H1 (cell line): ENCODE data around the gene CCL4. TPM values are rescaled to one million over a fixed set of nuclear protein-coding genes. Genes with fewer than 3 reads are reported as not detected.

ENCODE experiments used
- CTCF ChIA-PET: fragments of 300-600 bp; sonication (Branson Sonifier 250); formaldehyde crosslinking; loops from one replicate; lab custom pipeline; 2021; ENCODE audit not compliant: partially characterized antibody; lab: Charles Lee
- POLR2A ChIA-PET: fragments of 300-600 bp; sonication (Branson Sonifier 250); formaldehyde crosslinking; loops from one replicate; lab custom pipeline; 2021; ENCODE audit warnings: inconsistent platforms; ENCODE audit not compliant: partially characterized antibody; lab: Charles Lee
- DNase-seq, 2 experiments: peaks; one replicate each; pipeline versions ENCODE4 v3.0.0 to v3.0.0-alpha.2; 2010 to 2022; ENCODE audit warnings: low spot score in 2 of 2, low read depth in 1 of 2, mixed read lengths in 1 of 2
- FAIRE-seq: peaks from 2 replicates; lab custom pipeline; 2011; peaks lifted over from hg19 to GRCh38; lab: Jason Lieb, UNC
- H2AFZ ChIP-seq: 2 replicates; pipeline ENCODE4 v1.8.1; 2012; ENCODE audit warnings: low read length, inconsistent platforms
- H2AK5ac ChIP-seq: 2 replicates; pipeline ENCODE4 v1.6.1; 2013; ENCODE audit warnings: low read depth, low read length
- H2BK120ac ChIP-seq: replicated peaks from 2 replicates; pipeline ENCODE3; 2013; ENCODE audit warnings: low read depth, low read length, inconsistent platforms
- H2BK12ac ChIP-seq: 2 replicates; pipeline ENCODE4 v1.6.1; 2013; ENCODE audit warnings: low read depth, low read length
- H2BK15ac ChIP-seq: 2 replicates; pipeline ENCODE4 v1.6.1; 2013; ENCODE audit warnings: low read length
- H2BK20ac ChIP-seq: 2 replicates; pipeline ENCODE4 v1.6.1; 2013; ENCODE audit warnings: low read length
- H2BK5ac ChIP-seq: 2 replicates; pipeline ENCODE4 v1.6.1; 2013; ENCODE audit warnings: low read depth, low read length
- H3K14ac ChIP-seq: 2 replicates; pipeline ENCODE4 v1.6.1; 2013; ENCODE audit warnings: inconsistent platforms; ENCODE audit not compliant: insufficient read length
- H3K18ac ChIP-seq: 2 replicates; pipeline ENCODE4 v1.6.1; 2013; ENCODE audit warnings: low read length; ENCODE audit errors: extremely low read depth
- H3K23ac ChIP-seq: 2 replicates; pipeline ENCODE4 v1.6.1; 2013; ENCODE audit warnings: inconsistent platforms; ENCODE audit not compliant: insufficient read length
- H3K23me2 ChIP-seq: 2 replicates; pipeline ENCODE4 v1.6.1; 2013; ENCODE audit warnings: low read depth, low read length
- H3K27ac ChIP-seq: 2 replicates; pipeline ENCODE4 v1.6.1; 2011; ENCODE audit warnings: low read depth, low read length, inconsistent platforms
- H3K27me3 ChIP-seq, 4 experiments: replicated peaks in 1 of 4; 1 replicate in 1 of 4; 2 replicates in 3 of 4; pipeline versions ENCODE4 v1.6.1 to v1.8.1; 2011 to 2013; ENCODE audit warnings: low read length in 3 of 4, mild to moderate bottlenecking in 3 of 4, inconsistent platforms in 2 of 4, mixed read lengths in 2 of 4, moderate library complexity in 1 of 4; ENCODE audit not compliant: control insufficient read depth in 3 of 4, insufficient read depth in 3 of 4; ENCODE audit errors: extremely low read depth in 1 of 4
- H3K36me3 ChIP-seq, 4 experiments: 2 replicates each; pipeline versions ENCODE4 v1.6.1 to v1.8.1; 2011 to 2013; ENCODE audit warnings: mild to moderate bottlenecking in 4 of 4, low read length in 3 of 4, moderate library complexity in 2 of 4, control low read depth in 1 of 4, inconsistent platforms in 1 of 4; ENCODE audit not compliant: insufficient read depth in 4 of 4, control insufficient read depth in 2 of 4
- H3K4ac ChIP-seq: replicated peaks from 2 replicates; pipeline ENCODE3; 2013; ENCODE audit warnings: low read length, low read depth, mixed read lengths, inconsistent platforms; ENCODE audit not compliant: insufficient read length
- H3K4me1 ChIP-seq, 4 experiments: replicated peaks in 1 of 4; 1 replicate in 1 of 4; 2 replicates in 3 of 4; pipeline versions ENCODE4 v1.6.1 to v1.8.1; 2011 to 2013; ENCODE audit warnings: low read length in 3 of 4, inconsistent platforms in 2 of 4, mixed read lengths in 1 of 4; ENCODE audit not compliant: insufficient read depth in 4 of 4, control insufficient read depth in 3 of 4
- H3K4me2 ChIP-seq, 2 experiments: 2 replicates each; pipeline versions ENCODE4 v1.6.1 to v1.8.1; 2011 to 2013; ENCODE audit warnings: low read depth in 2 of 2, low read length in 2 of 2, control low read depth in 1 of 2, inconsistent platforms in 1 of 2, mild to moderate bottlenecking in 1 of 2; ENCODE audit not compliant: insufficient read depth in 1 of 2
- H3K4me3 ChIP-seq, 4 experiments: fragments of 200-600, 300-600 bp in 1 of 4; sonication (generic), shearing (Covaris generic), sonication (Bioruptor Twin) in 1 of 4; 2 replicates each; pipeline versions ENCODE4 v1.5.1 to v1.8.1; 2011 to 2016; ENCODE audit warnings: low read length in 4 of 4, low read depth in 3 of 4, control low read depth in 2 of 4, inconsistent platforms in 2 of 4, mild to moderate bottlenecking in 2 of 4, mixed read lengths in 1 of 4, moderate library complexity in 1 of 4; ENCODE audit not compliant: insufficient read depth in 2 of 4; ENCODE audit errors: extremely low read depth in 1 of 4
- H3K56ac ChIP-seq: replicated peaks from 2 replicates; pipeline ENCODE3; 2013; ENCODE audit warnings: low read depth, mild to moderate bottlenecking, mixed read lengths, low read length, inconsistent platforms; ENCODE audit not compliant: insufficient read length
- H3K79me1 ChIP-seq: 2 replicates; pipeline ENCODE4 v1.6.1; 2013; ENCODE audit warnings: low read depth, low read length, control low read depth
- H3K79me2 ChIP-seq, 2 experiments: 2 replicates each; pipeline versions ENCODE4 v1.6.1 to v1.8.1; 2012 to 2013; ENCODE audit warnings: low read length in 2 of 2, mild to moderate bottlenecking in 2 of 2, inconsistent platforms in 1 of 2; ENCODE audit not compliant: insufficient read depth in 2 of 2, control insufficient read depth in 1 of 2
- H3K9ac ChIP-seq, 4 experiments: replicated peaks in 1 of 4; 1 replicate in 1 of 4; 2 replicates in 3 of 4; pipeline versions ENCODE4 v1.6.1 to v1.8.1; 2011 to 2013; ENCODE audit warnings: low read depth in 3 of 4, low read length in 3 of 4, control low read depth in 2 of 4, mild to moderate bottlenecking in 2 of 4, moderate library complexity in 2 of 4, inconsistent platforms in 1 of 4; ENCODE audit errors: extremely low read depth in 1 of 4
- H3K9me3 ChIP-seq, 2 experiments: 2 replicates each; pipeline versions ENCODE4 v1.6.1 to v1.8.1; 2012 to 2013; ENCODE audit warnings: mild to moderate bottlenecking in 2 of 2, moderate library complexity in 2 of 2, control low read depth in 1 of 2, inconsistent platforms in 1 of 2, low read depth in 1 of 2, low read length in 1 of 2, mixed read lengths in 1 of 2; ENCODE audit not compliant: insufficient read depth in 2 of 2
- H4K20me1 ChIP-seq, 2 experiments: replicated peaks in 1 of 2; 2 replicates each; pipeline versions ENCODE3 to v1.8.1; 2011 to 2013; ENCODE audit warnings: inconsistent platforms in 2 of 2, low read length in 2 of 2, mild to moderate bottlenecking in 1 of 2; ENCODE audit not compliant: insufficient read depth in 2 of 2, control insufficient read depth in 1 of 2
- H4K5ac ChIP-seq: 2 replicates; pipeline ENCODE4 v1.6.1; 2013; ENCODE audit warnings: low read length, low read depth, mixed read lengths, inconsistent platforms; ENCODE audit not compliant: insufficient read length
- H4K8ac ChIP-seq: 2 replicates; pipeline ENCODE4 v1.8.0; 2013; ENCODE audit warnings: mild to moderate bottlenecking, moderate library complexity, low read length, inconsistent platforms; ENCODE audit not compliant: insufficient read depth; ENCODE audit errors: extremely low read depth
- H4K91ac ChIP-seq: replicated peaks from 2 replicates; pipeline ENCODE3; 2013; ENCODE audit warnings: low read length, mixed read lengths, inconsistent platforms; ENCODE audit not compliant: insufficient read length
- ASH2L ChIP-seq: fragments of 200-600, 300-600 bp; sonication (generic); IDR thresholded peaks from one replicate; pipeline ENCODE4 v1.7.1; 2017; ENCODE audit warnings: low read length
- CBX8 ChIP-seq: fragments of 300-800, 300-1000 bp; sonication (generic); IDR thresholded peaks from 2 replicates; pipeline ENCODE4 v1.7.1; 2016; ENCODE audit warnings: low read depth, low read length, borderline replicate concordance
- CHD1 ChIP-seq: IDR thresholded peaks from 2 replicates; pipeline ENCODE4 v1.6.1; 2012; ENCODE audit warnings: low read depth, low read length, improper control_type of control experiment
- FOSL1 ChIP-seq: IDR thresholded peaks from 2 replicates; pipeline ENCODE4 v1.6.1; 2011; ENCODE audit warnings: mild to moderate bottlenecking, low read depth, low read length, moderate library complexity; ENCODE audit not compliant: insufficient read depth
- MAFK ChIP-seq: IDR thresholded peaks from 2 replicates; pipeline ENCODE4 v1.6.1; 2012; ENCODE audit warnings: low read depth, mild to moderate bottlenecking, improper control_type of control experiment, low read length
- PHF8 ChIP-seq: fragments of 200-600 bp; sonication (generic); conservative IDR thresholded peaks from 2 replicates; pipeline ENCODE4 v1.7.1; 2012; ENCODE audit warnings: low read depth, mild to moderate bottlenecking, inconsistent platforms, low read length, moderate library complexity
- POLR2AphosphoS5 ChIP-seq: IDR thresholded peaks from 2 replicates; pipeline ENCODE4 v1.6.1; 2011; ENCODE audit warnings: low read depth, low read length
- RAD21 ChIP-seq, 2 experiments: IDR thresholded peaks in 1 of 2; conservative IDR thresholded peaks in 1 of 2; 2 replicates each; pipeline ENCODE4 v1.6.1; 2011; ENCODE audit warnings: low read depth in 2 of 2, low read length in 2 of 2, improper control_type of control experiment in 1 of 2, inconsistent platforms in 1 of 2, mild to moderate bottlenecking in 1 of 2, moderate library complexity in 1 of 2
- RNF2 ChIP-seq: fragments of 200-900, 300-1000 bp; sonication (generic); IDR thresholded peaks from 2 replicates; pipeline ENCODE4 v1.7.1; 2016; ENCODE audit warnings: borderline replicate concordance, low read depth, mild to moderate bottlenecking, antibody characterized with exemption, low read length; ENCODE audit not compliant: poor library complexity, severe bottlenecking; ENCODE audit errors: missing control alignments
- RXRA ChIP-seq: IDR thresholded peaks from 2 replicates; pipeline ENCODE4 v1.6.1; 2011; ENCODE audit warnings: low read depth, mild to moderate bottlenecking, low read length, moderate library complexity; ENCODE audit not compliant: insufficient read depth
- SIN3A ChIP-seq, 2 experiments: IDR thresholded peaks in 1 of 2; conservative IDR thresholded peaks in 1 of 2; 2 replicates each; pipeline ENCODE4 v1.6.1; 2011 to 2012; ENCODE audit warnings: low read length in 2 of 2, improper control_type of control experiment in 1 of 2, low read depth in 1 of 2, mild to moderate bottlenecking in 1 of 2
- SIX5 ChIP-seq: IDR thresholded peaks from 2 replicates; pipeline ENCODE4 v1.6.1; 2011; ENCODE audit warnings: mild to moderate bottlenecking, low read depth, low read length
- SP4 ChIP-seq: IDR thresholded peaks from 2 replicates; pipeline ENCODE4 v1.6.1; 2012; ENCODE audit warnings: low read length, inconsistent platforms
- YY1 ChIP-seq: IDR thresholded peaks from 2 replicates; pipeline ENCODE4 v1.6.1; 2011; ENCODE audit warnings: low read depth, mild to moderate bottlenecking, low read length
- whole genome bisulfite sequencing, 2 experiments: shearing (Covaris generic) in 1 of 2; methylation state at CpG; one replicate each; pipeline versions ENCODE4 v1.1.6 to v1.1.7; 2013 to 2015; ENCODE audit warnings: low lambda C conversion rate in 2 of 2, mixed read lengths in 2 of 2, inconsistent platforms in 1 of 2, low coverage in 1 of 2, missing lambda C conversion rate in 1 of 2; ENCODE audit not compliant: insufficient replicate concordance in 2 of 2, insufficient coverage in 1 of 2, insufficient read length in 1 of 2; ENCODE audit errors: extremely low coverage in 1 of 2, missing lambda C conversion rate in 1 of 2; 5-methylcytosine and 5-hydroxymethylcytosine counted together
- polyA plus RNA-seq, 7 experiments: library from polyadenylated mRNA; depleted of rRNA in 3 of 7; stranded (reverse) in 5 of 7; unstranded in 2 of 7; fragments of >200 nt in 5 of 7; fragments of 200-250 nt in 2 of 7; gene quantifications; 1 replicate in 5 of 7; 2 replicates in 1 of 7; 4 replicates in 1 of 7; pipeline versions ENCODE4 v1.2.1 to v1.2.3, GENCODE V29; 2011 to 2013; ENCODE audit warnings: missing spikeins in 2 of 7, mixed read lengths in 2 of 7
- total RNA-seq: library from RNA; stranded (reverse); fragmentation: NEBNext Ultra II Directional; extraction: Animal tissue kit (Norgen Biotek cat#: 25700); gene quantifications from 2 replicates; pipeline ENCODE4 v1.2.1, GENCODE V29; 2021

Gene CCL4
- total and polyA plus RNA-seq, 2 of the 8 experiments (the other 6 are each of a cell fraction or from before 2014, with no cell fraction given), result not detected

DNA sequence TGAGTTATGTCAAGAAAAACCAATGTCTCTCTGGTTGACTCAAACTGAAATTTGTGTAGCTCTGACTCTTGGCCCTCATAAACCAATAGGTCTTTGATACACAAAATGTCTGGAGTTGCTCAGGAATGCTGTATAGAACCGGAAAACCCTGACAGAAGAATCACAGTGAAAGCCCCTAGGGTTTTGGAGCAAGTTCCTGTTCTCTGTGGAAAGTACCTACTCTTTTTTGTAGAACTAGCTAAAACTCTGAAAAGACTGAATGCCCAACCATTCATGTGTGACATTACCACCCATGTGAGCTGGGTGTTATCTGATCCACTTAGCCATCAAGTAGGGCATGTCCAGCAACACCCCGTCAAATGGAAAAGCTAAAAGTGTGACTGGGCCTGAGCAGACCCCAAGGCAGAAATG lies 28.8 kb downstream of the CCL4 start:
- H3K79me2 ChIP-seq, result no peaks in the 10 kb centered on the region
- H4K5ac ChIP-seq, result no peak overlapping the region
- no peak overlapping the region for H3K27ac ChIP-seq
- H4K8ac ChIP-seq, result no peak overlapping the region
- H2BK120ac ChIP-seq, result no peak overlapping the region
- DNase-seq, result no peak
- no peak overlapping the region for H4K91ac ChIP-seq
- 85% methylated on average over 2 of the region's 2 CpGs; no CpG with 5 or more reads in 1 of the 2 experiments for WGBS, 2 experiments
- H3K14ac ChIP-seq, result no peak overlapping the region
- no peaks in the 10 kb centered on the region for H4K20me1 ChIP-seq
- no peaks in the 10 kb centered on the region for H3K9me3 ChIP-seq
- TF ChIP-seq CBX8 (no peak), MAFK (no peak), CHD1 (no peak), RNF2 (no peak), YY1 (no peak), FOSL1 (no peak), PHF8 (no peak), SP4 (no peak), POLR2AphosphoS5 (no peak), ASH2L (no peak), RAD21 (IDR thresholded peaks at IDR 0.05 in 1 of 2, conservative IDR thresholded peaks at IDR 0.05 in 1 of 2; ENCODE audit: low read depth in 2 of 2, low read length in 2 of 2) (no peak), RXRA (no peak), SIN3A (conservative IDR thresholded peaks at IDR 0.05 in 1 of 2, IDR thresholded peaks at IDR 0.05 in 1 of 2; ENCODE audit: low read depth in 1 of 2, low read length in 2 of 2) (no peak), SIX5 (no peak)
- no peaks in the 10 kb centered on the region for H3K4me1 ChIP-seq
- H2BK5ac ChIP-seq, result no peak overlapping the region
- no peak overlapping the region for H3K4ac ChIP-seq
- no peak overlapping the region for H2AK5ac ChIP-seq
- no peaks in the 10 kb centered on the region for H3K23me2 ChIP-seq
- no peak overlapping the region for H2BK12ac ChIP-seq
- no peak overlapping the region for H2BK20ac ChIP-seq
- no peak overlapping the region for H2AFZ ChIP-seq
- H2BK15ac ChIP-seq, result no peak overlapping the region
- H3K18ac ChIP-seq, result no peak overlapping the region
- no peak overlapping the region for H3K4me2 ChIP-seq
- no peaks in the 10 kb centered on the region for H3K27me3 ChIP-seq
- H3K36me3 ChIP-seq, result no peaks in the 10 kb centered on the region
- H3K56ac ChIP-seq, result no peak overlapping the region
- no peaks in the 10 kb centered on the region for H3K79me1 ChIP-seq
- ChIA-PET CTCF (interaction anchor here (0.6 to 5.0 kb wide), 4 partner anchors 14 to 151 kb away, joined by 3 to 20 read pairs (median 5); partner anchors contain the start of gene CCL16), POLR2A (no interaction called here)
- FAIRE-seq, result no peak
- no peak overlapping the region for H3K4me3 ChIP-seq
- H3K9ac ChIP-seq, result no peak overlapping the region
- H3K23ac ChIP-seq, result no peak overlapping the region
